NOMO-1 treated with DMSO at 0.1 percent for 48 hours (cell line): ENCODE measurements around the gene PRRC2B.
A peak's percentile ranks its signal among the peaks of the same experiment; 100 is the strongest.
"Not testable (repeated sequence)": the region's sequence is repeated elsewhere in the genome, so short reads cannot be mapped to it uniquely, and the experiment has no call there.

ENCODE experiments used
- DNase-seq: peaks from one replicate; lab custom pipeline; 2025; ENCODE audit not compliant: unreplicated experiment; lab: John Stamatoyannopoulos, UW

Gene PRRC2B

GRCh38 chr9:131386281-131386680 is 7.6 kb upstream of the PRRC2B start:
- DNase-seq, result no peak

GRCh38 chr9:131387394-131387793 is 6.5 kb upstream of the PRRC2B start:
- no peak for DNase-seq

- no peak for DNase-seq
Observed at GRCh38 chr9:131391020-131391419, 2.9 kb upstream of the PRRC2B start.

GRCh38 chr9:131391504-131391903 is 2.4 kb upstream of the PRRC2B start:
- no peak for DNase-seq

- DNase-seq, result peak; percentile 24
Observed at GRCh38 chr9:131394464-131395156, 724 bp downstream of the PRRC2B start.

- DNase-seq, result peak; percentile 57
Observed at GRCh38 chr9:131395157-131396098, 1.5 kb downstream of the PRRC2B start.

- DNase-seq, result not testable (repeated sequence)
Observed at GRCh38 chr9:131396099-131396479, 2.2 kb downstream of the PRRC2B start.

GRCh38 chr9:131396626-131397025 is 2.7 kb downstream of the PRRC2B start:
- DNase-seq, result no peak

- peak; percentile 55 for DNase-seq
Observed at GRCh38 chr9:131397100-131397790, 3.4 kb downstream of the PRRC2B start.

- peak; percentile 65 for DNase-seq
Observed at GRCh38 chr9:131398204-131398603, 4.3 kb downstream of the PRRC2B start.

GRCh38 chr9:131399972-131400371 is 6.1 kb downstream of the PRRC2B start:
- DNase-seq, result no peak

GRCh38 chr9:131400627-131401026 is 6.7 kb downstream of the PRRC2B start:
- no peak for DNase-seq

- no peak for DNase-seq
Observed at GRCh38 chr9:131402073-131402472, 8.2 kb downstream of the PRRC2B start.

GRCh38 chr9:131402738-131403492 is 9.0 kb downstream of the PRRC2B start:
- DNase-seq, result no peak

GRCh38 chr9:131403493-131403773 is 9.5 kb downstream of the PRRC2B start:
- no peak for DNase-seq

- no peak for DNase-seq
Observed at GRCh38 chr9:131404581-131404980, 10.7 kb downstream of the PRRC2B start.

- no peak for DNase-seq
Observed at GRCh38 chr9:131404987-131405386, 11.1 kb downstream of the PRRC2B start.

GRCh38 chr9:131405428-131405827 is 11.5 kb downstream of the PRRC2B start:
- no peak for DNase-seq

- DNase-seq, result no peak
Observed at GRCh38 chr9:131405858-131406537, 12.1 kb downstream of the PRRC2B start.
